ENCODE data around the gene CLCN5. TPM values are rescaled to one million over a fixed set of nuclear protein-coding genes. Genes with fewer than 3 reads are reported as not detected.

CLCN5 gene
- total and polyA plus RNA-seq, 2 donors (not counting 1 experiment from before 2014, with no cell fraction given), result 2.9 to 3.6 TPM

DNA sequence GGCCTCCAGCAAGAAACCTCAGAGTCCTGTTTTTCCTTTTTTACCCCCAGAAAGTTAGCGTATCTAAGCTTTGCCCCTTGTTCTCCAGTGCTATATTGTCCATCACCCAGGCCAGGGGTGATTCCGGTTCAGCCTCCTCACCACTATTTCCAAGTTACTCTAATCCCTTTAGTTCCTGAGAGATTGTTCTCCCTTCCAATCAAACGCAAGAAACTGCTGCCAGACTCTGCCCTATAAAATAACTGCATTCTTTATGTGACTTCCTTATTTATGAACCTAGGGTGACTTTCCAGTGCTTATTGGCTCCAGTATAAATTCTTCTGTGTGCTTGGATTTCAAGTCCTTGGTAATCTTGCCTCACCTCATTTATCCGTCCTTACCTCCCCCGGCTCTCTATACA, 65.7 kb downstream of the CLCN5 start:
- no peak overlapping the region for H3K4me3 ChIP-seq (replicated peaks in 1 of 4; ENCODE audit: control extremely low read depth in 1 of 4, insufficient read depth in 1 of 4, low read depth in 3 of 4, low read length in 4 of 4)
- no peaks in the 10 kb centered on the region for H3K27me3 ChIP-seq (ENCODE audit: control insufficient read depth, insufficient read depth, low read length)
- H3K4me2 ChIP-seq (ENCODE audit: extremely low read depth, insufficient read depth, low read length), result no peak overlapping the region

DNA sequence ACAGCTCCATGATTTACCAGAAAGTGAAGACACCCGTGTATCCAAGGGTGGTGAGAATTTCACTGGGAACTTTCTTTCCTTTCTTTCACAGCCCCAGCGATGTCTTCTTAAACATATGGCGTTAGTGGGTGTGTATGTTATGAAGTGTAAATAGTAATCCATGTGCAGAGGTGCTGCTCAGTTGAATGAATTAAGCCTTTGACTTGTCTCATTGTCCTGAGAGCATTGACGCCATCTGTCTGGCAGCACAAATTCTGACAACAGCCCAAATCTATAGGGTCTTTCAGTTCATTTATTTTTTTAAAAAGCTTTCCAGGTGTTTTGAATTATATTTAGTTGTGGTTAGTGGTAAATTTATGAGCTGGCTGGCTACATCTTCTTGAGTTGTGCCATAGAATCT, 69.4 kb downstream of the CLCN5 start:
- no peaks in the 10 kb centered on the region for H3K4me1 ChIP-seq (ENCODE audit: control insufficient read depth, extremely low read depth, insufficient read depth, low read length)
- H3K4me2 ChIP-seq (ENCODE audit: extremely low read depth, insufficient read depth, low read length), result no peak overlapping the region
- no peak overlapping the region for H3K9ac ChIP-seq (ENCODE audit: insufficient read depth, low read length)
- H4K20me1 ChIP-seq (ENCODE audit: control insufficient read depth, extremely low read depth, insufficient read depth, low read length), result no peaks in the 10 kb centered on the region
- no peak overlapping the region for H3K4me3 ChIP-seq (replicated peaks in 1 of 4; ENCODE audit: control extremely low read depth in 1 of 4, insufficient read depth in 1 of 4, low read depth in 3 of 4, low read length in 4 of 4)
- no peaks in the 10 kb centered on the region for H3K9me3 ChIP-seq (ENCODE audit: control insufficient read depth, insufficient read depth, low read depth, low read length)
- no peak for TF ChIP-seq EZH2 (IDR thresholded peaks at IDR 0.05; ENCODE audit: low read length, missing control alignments)
- TF ChIP-seq, protein P1, sequence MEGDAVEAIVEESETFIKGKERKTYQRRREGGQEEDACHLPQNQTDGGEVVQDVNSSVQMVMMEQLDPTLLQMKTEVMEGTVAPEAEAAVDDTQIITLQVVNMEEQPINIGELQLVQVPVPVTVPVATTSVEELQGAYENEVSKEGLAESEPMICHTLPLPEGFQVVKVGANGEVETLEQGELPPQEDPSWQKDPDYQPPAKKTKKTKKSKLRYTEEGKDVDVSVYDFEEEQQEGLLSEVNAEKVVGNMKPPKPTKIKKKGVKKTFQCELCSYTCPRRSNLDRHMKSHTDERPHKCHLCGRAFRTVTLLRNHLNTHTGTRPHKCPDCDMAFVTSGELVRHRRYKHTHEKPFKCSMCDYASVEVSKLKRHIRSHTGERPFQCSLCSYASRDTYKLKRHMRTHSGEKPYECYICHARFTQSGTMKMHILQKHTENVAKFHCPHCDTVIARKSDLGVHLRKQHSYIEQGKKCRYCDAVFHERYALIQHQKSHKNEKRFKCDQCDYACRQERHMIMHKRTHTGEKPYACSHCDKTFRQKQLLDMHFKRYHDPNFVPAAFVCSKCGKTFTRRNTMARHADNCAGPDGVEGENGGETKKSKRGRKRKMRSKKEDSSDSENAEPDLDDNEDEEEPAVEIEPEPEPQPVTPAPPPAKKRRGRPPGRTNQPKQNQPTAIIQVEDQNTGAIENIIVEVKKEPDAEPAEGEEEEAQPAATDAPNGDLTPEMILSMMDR (conservative IDR thresholded peaks at IDR 0.05 in 1 of 2, IDR thresholded peaks at IDR 0.05 in 1 of 2; ENCODE audit: low read depth in 1 of 2, low read length in 2 of 2), result no peak
- H3K27ac ChIP-seq (ENCODE audit: insufficient read depth, low read length), result no peak overlapping the region
- no peaks in the 10 kb centered on the region for H3K27me3 ChIP-seq (ENCODE audit: control insufficient read depth, insufficient read depth, low read length)
- H3K79me2 ChIP-seq (ENCODE audit: control insufficient read depth, insufficient read depth, low read length), result no peaks in the 10 kb centered on the region
- H2AFZ ChIP-seq (ENCODE audit: low read length), result no peak overlapping the region
- no peak for DNase-seq (ENCODE audit: low read depth in 2 of 2)
- no peaks in the 10 kb centered on the region for H3K36me3 ChIP-seq (ENCODE audit: control insufficient read depth, insufficient read depth, low read length)

More for the DNA sequence above, 65.7 kb downstream of the CLCN5 start:
- Histone ChIP-seq H4K20me1 (ENCODE audit: control insufficient read depth, extremely low read depth, insufficient read depth, low read length) (no peaks in the 10 kb centered on the region), H3K9me3 (ENCODE audit: control insufficient read depth, insufficient read depth, low read depth, low read length) (no peaks in the 10 kb centered on the region), H3K4me1 (ENCODE audit: control insufficient read depth, extremely low read depth, insufficient read depth, low read length) (no peaks in the 10 kb centered on the region), H2AFZ (ENCODE audit: low read length) (no peak overlapping the region), H3K27ac (ENCODE audit: insufficient read depth, low read length) (no peak overlapping the region), H3K36me3 (ENCODE audit: control insufficient read depth, insufficient read depth, low read length) (no peaks in the 10 kb centered on the region), H3K79me2 (ENCODE audit: control insufficient read depth, insufficient read depth, low read length) (no peaks in the 10 kb centered on the region), H3K9ac (ENCODE audit: insufficient read depth, low read length) (no peak overlapping the region)
- TF ChIP-seq, protein P1 (conservative IDR thresholded peaks at IDR 0.05 in 1 of 2, IDR thresholded peaks at IDR 0.05 in 1 of 2; ENCODE audit: low read depth in 1 of 2, low read length in 2 of 2), result no peak
- TF ChIP-seq EZH2 (IDR thresholded peaks at IDR 0.05; ENCODE audit: low read length, missing control alignments), result no peak
- DNase-seq (ENCODE audit: low read depth in 2 of 2), result no peak

DNA sequence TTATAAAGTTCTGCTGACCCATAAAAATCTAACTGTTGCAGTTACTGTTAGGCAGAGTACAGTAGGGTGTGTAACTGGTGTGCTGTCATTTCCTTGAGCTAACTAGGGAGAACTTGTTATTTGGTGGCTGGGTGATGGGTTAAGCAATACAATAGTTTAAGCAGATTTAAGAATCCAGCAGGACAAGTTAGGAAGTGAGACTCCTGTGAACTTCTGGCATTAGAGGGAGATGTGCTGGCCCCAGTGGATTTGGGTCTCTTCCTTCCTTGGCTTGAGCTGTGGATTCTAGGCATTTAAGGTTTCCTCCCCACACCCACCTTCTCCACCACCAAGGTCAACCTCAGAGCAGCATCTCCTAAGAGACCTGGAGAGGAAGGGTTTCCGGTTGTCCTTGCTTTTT, 70.5 kb downstream of the CLCN5 start:
- Histone ChIP-seq H4K20me1 (ENCODE audit: control insufficient read depth, extremely low read depth, insufficient read depth, low read length) (no peaks in the 10 kb centered on the region), H3K9ac (ENCODE audit: insufficient read depth, low read length) (no peak overlapping the region), H3K79me2 (ENCODE audit: control insufficient read depth, insufficient read depth, low read length) (no peaks in the 10 kb centered on the region), H3K36me3 (ENCODE audit: control insufficient read depth, insufficient read depth, low read length) (no peaks in the 10 kb centered on the region), H2AFZ (ENCODE audit: low read length) (no peak overlapping the region), H3K27ac (ENCODE audit: insufficient read depth, low read length) (no peak overlapping the region), H3K27me3 (ENCODE audit: control insufficient read depth, insufficient read depth, low read length) (no peaks in the 10 kb centered on the region), H3K4me3 (replicated peaks in 1 of 4; ENCODE audit: control extremely low read depth in 1 of 4, insufficient read depth in 1 of 4, low read depth in 3 of 4, low read length in 4 of 4) (no peak overlapping the region), H3K4me2 (ENCODE audit: extremely low read depth, insufficient read depth, low read length) (no peak overlapping the region), H3K9me3 (ENCODE audit: control insufficient read depth, insufficient read depth, low read depth, low read length) (no peaks in the 10 kb centered on the region), H3K4me1 (ENCODE audit: control insufficient read depth, extremely low read depth, insufficient read depth, low read length) (no peaks in the 10 kb centered on the region)
- no peak for TF ChIP-seq EZH2 (IDR thresholded peaks at IDR 0.05; ENCODE audit: low read length, missing control alignments)
- TF ChIP-seq, protein P1 (conservative IDR thresholded peaks at IDR 0.05 in 1 of 2, IDR thresholded peaks at IDR 0.05 in 1 of 2; ENCODE audit: low read depth in 1 of 2, low read length in 2 of 2), result no peak
- DNase-seq (ENCODE audit: low read depth in 2 of 2), result no peak

All from fibroblast of lung (primary cell).